GM10248 (cell line): ENCODE results near the gene MS4A5.
A peak's percentile ranks its signal among the peaks of the same experiment; 100 is the strongest.
"Not testable (repeated sequence)": the region's sequence is repeated elsewhere in the genome, so short reads cannot be mapped to it uniquely, and the experiment has no call there.

Experiments used
- CTCF ChIA-PET: fragments of 300-600 bp; sonication (Branson Sonifier 250); formaldehyde crosslinking; extraction: SDS; loops from one replicate; lab custom pipeline; 2021; ENCODE audit warnings: antibody characterized with exemption; lab: Yijun Ruan, JAX
- POLR2A ChIA-PET: fragments of 350-650 bp; sonication (Branson Sonifier 250); formaldehyde crosslinking; extraction: SDS; loops from one replicate; lab custom pipeline; 2020; ENCODE audit warnings: antibody characterized with exemption; lab: Yijun Ruan, JAX
- DNase-seq: peaks from one replicate; pipeline ENCODE4 v3.0.0; 2012; ENCODE audit errors: extremely low spot score
- CTCF ChIP-seq: IDR thresholded peaks from 2 replicates; pipeline ENCODE4 v1.5.1; 2012; ENCODE audit warnings: mild to moderate bottlenecking, low read depth; ENCODE audit errors: extremely low read depth, missing control alignments, control extremely low read depth

The MS4A5 gene

DNA sequence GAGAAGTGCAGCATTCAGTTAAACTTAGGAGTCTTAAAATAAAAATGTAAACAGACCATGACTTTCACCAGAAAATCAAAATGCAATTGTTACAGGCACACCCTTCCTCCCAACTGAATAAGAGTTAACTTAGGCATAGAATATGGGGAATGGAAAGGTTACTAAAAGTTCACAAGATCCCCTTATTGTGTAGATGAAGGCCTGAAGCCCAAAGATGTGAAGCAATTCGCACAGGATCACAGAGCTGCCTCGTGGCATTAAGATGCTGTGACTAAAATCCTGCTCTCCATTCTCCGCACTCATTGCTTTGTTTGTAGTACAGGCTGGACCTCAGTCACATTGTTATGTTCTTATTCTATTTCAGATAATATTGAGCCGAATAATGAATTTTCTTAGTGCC is 4.0 kb downstream of the MS4A5 start:
- CTCF ChIA-PET: interaction anchor here (1.5 kb wide), 1 partner anchor 27 kb away, joined by 5 read pairs; no protein-coding TSS in a partner anchor
- POLR2A ChIA-PET: no interaction called here
- no peak for DNase-seq
- TF ChIP-seq CTCF: no peak

- no peak for TF ChIP-seq CTCF
- DNase-seq: no peak
- CTCF ChIA-PET: interaction anchor here (1.0 kb wide), 1 partner anchor 80 kb away, joined by 4 read pairs; no protein-coding TSS in a partner anchor
- POLR2A ChIA-PET: no interaction called here
Measured at GRCh38 chr11:60447070-60447469, 17.7 kb downstream of the MS4A5 start.

- ChIA-PET POLR2A (no interaction called here), CTCF (interaction anchor here (1.0 to 1.4 kb wide), 2 partner anchors 9 to 81 kb away, joined by 4 read pairs; no protein-coding TSS in a partner anchor)
- TF ChIP-seq CTCF: no peak
- no peak for DNase-seq
Measured at GRCh38 chr11:60447846-60448245, 18.5 kb downstream of the MS4A5 start.

GRCh38 chr11:60451185-60451584 is 21.8 kb downstream of the MS4A5 start:
- POLR2A ChIA-PET: not testable (repeated sequence)

DNA sequence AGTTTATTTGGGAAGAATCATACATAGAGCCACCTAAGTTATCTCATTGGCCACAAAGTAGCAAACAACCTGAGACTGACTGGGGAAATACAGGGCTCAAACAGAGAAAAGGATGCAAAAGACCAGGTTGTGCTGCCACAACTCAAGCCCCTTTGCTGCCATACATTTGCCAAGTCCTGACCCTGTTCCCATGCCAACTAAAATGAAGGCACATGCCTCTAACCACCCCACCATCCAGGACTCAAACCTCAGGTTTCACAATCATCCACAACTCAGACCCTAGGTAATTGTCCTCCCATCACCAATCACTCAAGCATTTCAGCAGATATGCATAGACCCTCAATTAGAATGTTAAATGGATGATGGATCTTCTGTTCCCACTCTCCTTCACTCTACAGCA is 24.8 kb downstream of the MS4A5 start:
- CTCF ChIA-PET: interaction anchor here (7.2 kb wide), 1 partner anchor 91 kb away, joined by 42 read pairs; no protein-coding TSS in a partner anchor
- no peak for TF ChIP-seq CTCF
- DNase-seq: no peak
- POLR2A ChIA-PET: no interaction called here

More at GRCh38 chr11:60451185-60451584, 21.8 kb downstream of the MS4A5 start:
- DNase-seq, CTCF ChIA-PET: not testable (repeated sequence)

DNA sequence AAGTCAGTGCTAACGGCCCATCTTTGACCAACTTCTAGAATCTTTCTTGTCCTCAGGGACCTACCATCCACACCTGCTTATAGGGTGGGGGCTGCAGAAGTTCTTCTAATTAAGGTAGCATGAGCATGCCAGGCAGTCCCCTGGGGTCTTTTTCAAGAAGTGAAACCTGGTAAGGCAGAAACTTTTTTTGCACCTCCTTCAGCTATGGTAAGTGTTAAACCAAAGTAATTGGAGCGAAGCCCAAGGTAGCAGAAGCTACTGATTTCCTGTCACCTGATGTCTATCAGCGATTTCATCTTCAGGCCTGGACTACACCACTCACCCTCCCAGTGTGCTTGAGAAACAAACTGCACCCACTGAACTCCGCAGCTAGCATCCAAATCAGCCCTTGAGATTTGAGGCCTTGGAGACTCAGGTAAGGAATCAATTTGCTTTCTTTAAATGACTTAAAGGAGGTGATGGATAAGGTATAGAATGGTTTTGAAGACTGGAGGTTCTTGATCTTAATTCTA is 26.2 kb downstream of the MS4A5 start, which contains the start of gene MS4A1:
Gene MS4A1, plus strand, starts transcription at position 317 of the 512 bp plus-strand sequence. CDS start 6,528 bp downstream, outside the sequence.
- CTCF ChIA-PET: interaction anchor here (0.8 to 7.2 kb wide), 6 partner anchors 24 to 178 kb away, joined by 3 to 42 read pairs (median 4); no protein-coding TSS in a partner anchor
- POLR2A ChIA-PET: no interaction called here
- peak; percentile 66 for DNase-seq
- no peak for TF ChIP-seq CTCF

GRCh38 chr11:60457576-60457975 is 28.2 kb downstream of the MS4A5 start:
- ChIA-PET CTCF (interaction anchor here (1.1 to 7.2 kb wide), 12 partner anchors 9 to 124 kb away, joined by 3 to 42 read pairs (median 4); partner anchors contain the start of gene MS4A7), POLR2A (no interaction called here)
- no peak for TF ChIP-seq CTCF
- peak; percentile 38 for DNase-seq
